ENCODE measurements around the gene MEAK7.

The MEAK7 gene

GRCh38 chr16:84509032-84509950 is 4.8 kb upstream of the MEAK7 start:
- DNase-seq, result no peak

GRCh38 chr16:84508502-84508901 is 4.0 kb upstream of the MEAK7 start:
- DNase-seq, result no peak

- no peak for DNase-seq
Observed at GRCh38 chr16:84507011-84507982, 2.8 kb upstream of the MEAK7 start.

- no peak for DNase-seq
Observed at GRCh38 chr16:84505249-84506187, 1.1 kb upstream of the MEAK7 start.

- DNase-seq, result no peak
Observed at GRCh38 chr16:84503751-84504395, 586 bp downstream of the MEAK7 start.

- DNase-seq, result no peak
Observed at GRCh38 chr16:84502581-84502980, 1.9 kb downstream of the MEAK7 start.

GRCh38 chr16:84502075-84502474 is 2.4 kb downstream of the MEAK7 start:
- no peak for DNase-seq

GRCh38 chr16:84501077-84501735 is 3.3 kb downstream of the MEAK7 start:
- no peak for DNase-seq

- DNase-seq, result no peak
Observed at GRCh38 chr16:84500531-84500930, 3.9 kb downstream of the MEAK7 start.

- no peak for DNase-seq
Observed at GRCh38 chr16:84499638-84500037, 4.8 kb downstream of the MEAK7 start.

GRCh38 chr16:84498859-84499620 is 5.4 kb downstream of the MEAK7 start:
- no peak for DNase-seq

- no peak for DNase-seq
Observed at GRCh38 chr16:84498223-84498610, 6.2 kb downstream of the MEAK7 start.

GRCh38 chr16:84497418-84498222 is 6.8 kb downstream of the MEAK7 start:
- no peak for DNase-seq

- DNase-seq, result no peak
Observed at GRCh38 chr16:84496991-84497390, 7.5 kb downstream of the MEAK7 start.

- DNase-seq, result no peak
Observed at GRCh38 chr16:84495506-84495905, 9.0 kb downstream of the MEAK7 start.

- no peak for DNase-seq
Observed at GRCh38 chr16:84489131-84489530, 15.3 kb downstream of the MEAK7 start.

GRCh38 chr16:84487358-84487757 is 17.1 kb downstream of the MEAK7 start:
- no peak for DNase-seq

GRCh38 chr16:84486551-84487235 is 17.8 kb downstream of the MEAK7 start:
- DNase-seq, result no peak

GRCh38 chr16:84486126-84486525 is 18.3 kb downstream of the MEAK7 start:
- DNase-seq, result no peak

Data from hematopoietic multipotent progenitor cell treated with erythropoietin and hydrocortisone succinate and interleukin-3 and kit ligand, for 6 days (in vitro differentiated cells).